HG03095 (cell line): ENCODE data around the gene USP2.

ENCODE experiments used
- ATAC-seq: cut with Tn5 transposase; IDR thresholded peaks from one replicate; pipeline ENCODE4 v1.9.1; 2021; ENCODE audit warnings: moderate library complexity; ENCODE audit not compliant: unreplicated experiment

Gene USP2

GRCh38 chr11:119332111-119332765 is 49.3 kb downstream of the USP2 start:
- no peak for ATAC-seq

DNA sequence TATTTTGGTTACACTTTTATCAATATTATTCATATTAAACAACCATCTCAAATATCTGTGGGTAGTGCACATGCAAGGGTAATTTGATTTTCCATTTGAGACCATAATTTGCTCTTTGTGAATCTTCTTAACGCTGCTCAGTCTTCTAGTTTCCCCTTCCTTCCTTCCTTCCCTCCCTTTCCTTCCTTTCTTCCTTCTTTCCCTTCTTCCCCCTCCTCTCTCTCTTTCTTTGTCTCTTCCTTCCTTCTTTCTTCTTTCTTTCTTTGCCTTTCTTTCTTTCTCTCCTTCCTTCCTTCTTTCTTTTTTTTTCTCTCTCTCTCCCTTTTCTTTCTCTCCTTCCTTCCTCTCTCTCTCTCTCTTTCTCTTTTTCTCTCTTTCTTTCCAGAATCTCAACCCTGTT is 51.3 kb downstream of the USP2 start:
- no peak for ATAC-seq

DNA sequence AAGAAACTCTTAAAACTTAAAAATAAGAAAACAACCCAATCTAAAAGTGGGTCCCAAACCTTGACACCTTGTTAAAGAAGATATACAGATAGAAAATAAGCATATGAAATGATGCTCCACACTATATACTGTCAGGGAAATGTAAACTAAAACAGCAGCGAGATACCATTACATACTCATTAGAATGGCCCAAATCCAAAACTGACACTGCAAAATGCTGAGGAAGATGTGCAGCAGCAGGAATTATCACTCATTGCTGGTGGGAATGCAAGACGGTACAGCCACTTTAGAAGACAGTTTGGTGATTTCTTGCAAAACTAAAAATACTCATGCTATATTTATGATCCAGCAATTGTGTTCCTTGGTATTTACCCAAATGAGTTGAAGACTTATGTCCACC is 52.2 kb downstream of the USP2 start:
- ATAC-seq = no peak

DNA sequence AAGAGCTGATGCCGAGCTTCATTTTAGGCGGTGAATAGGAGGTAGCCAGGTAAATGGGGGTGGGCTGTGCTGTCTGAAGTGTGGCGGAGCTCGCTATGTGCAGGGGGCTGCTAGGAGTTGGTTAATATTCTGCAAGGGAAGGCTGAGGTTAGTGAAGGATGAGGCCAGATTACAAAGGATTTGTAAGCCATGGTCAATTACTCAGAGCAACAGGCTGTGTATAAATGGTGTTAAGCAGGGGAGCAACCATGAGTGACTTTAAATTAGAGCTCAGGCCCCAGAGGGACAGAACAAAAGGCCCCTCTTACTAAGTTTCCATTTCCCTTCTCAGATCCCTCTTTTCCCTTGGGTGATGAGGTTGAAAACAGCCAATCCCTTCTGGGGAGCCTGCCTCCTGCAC is 57.3 kb downstream of the USP2 start:
- no peak for ATAC-seq

DNA sequence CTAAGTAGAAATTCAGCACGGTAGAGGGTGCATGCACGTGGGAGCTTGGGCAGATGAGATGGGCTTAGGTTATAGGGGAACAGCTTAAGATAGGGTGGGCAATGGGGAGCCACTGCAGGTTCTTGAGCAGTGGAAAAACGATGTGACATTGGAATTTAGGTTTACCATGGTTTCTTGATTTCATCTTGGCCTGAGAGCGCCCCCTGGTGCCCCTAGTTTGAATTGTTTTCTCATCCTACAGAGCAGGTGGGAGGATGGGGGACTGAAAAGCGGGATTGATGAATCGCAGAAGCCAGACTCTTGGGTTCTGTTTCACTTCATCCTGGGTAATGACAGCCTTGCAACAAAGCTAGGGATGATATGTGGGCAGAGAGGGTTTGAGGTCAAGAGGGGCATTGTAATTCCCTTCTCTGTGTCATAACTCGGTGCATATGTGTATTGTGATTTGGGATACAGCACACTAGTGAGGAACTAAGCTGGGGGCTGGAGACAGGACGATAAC is 57.9 kb downstream of the USP2 start:
- no peak for ATAC-seq

GRCh38 chr11:119322921-119323531 is 58.5 kb downstream of the USP2 start:
- no peak for ATAC-seq

DNA sequence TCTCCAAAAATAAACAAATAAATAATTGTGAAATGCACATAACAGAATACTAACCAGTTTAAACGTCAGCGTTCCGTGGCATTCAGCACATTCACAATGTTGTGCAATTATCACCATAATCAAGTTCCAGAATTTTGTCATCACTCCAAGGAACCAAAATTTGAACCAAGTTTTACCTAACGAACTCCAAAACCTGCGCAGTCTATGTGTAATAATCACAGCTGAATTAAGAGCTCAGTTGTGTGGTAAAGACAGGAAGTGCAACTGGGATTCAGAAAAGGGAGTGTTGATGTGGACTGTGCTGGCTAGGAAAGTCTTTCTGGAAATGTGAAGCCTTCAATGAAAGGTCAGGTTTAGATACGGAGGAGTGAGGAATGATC is 59.1 kb downstream of the USP2 start:
- no peak for ATAC-seq

DNA sequence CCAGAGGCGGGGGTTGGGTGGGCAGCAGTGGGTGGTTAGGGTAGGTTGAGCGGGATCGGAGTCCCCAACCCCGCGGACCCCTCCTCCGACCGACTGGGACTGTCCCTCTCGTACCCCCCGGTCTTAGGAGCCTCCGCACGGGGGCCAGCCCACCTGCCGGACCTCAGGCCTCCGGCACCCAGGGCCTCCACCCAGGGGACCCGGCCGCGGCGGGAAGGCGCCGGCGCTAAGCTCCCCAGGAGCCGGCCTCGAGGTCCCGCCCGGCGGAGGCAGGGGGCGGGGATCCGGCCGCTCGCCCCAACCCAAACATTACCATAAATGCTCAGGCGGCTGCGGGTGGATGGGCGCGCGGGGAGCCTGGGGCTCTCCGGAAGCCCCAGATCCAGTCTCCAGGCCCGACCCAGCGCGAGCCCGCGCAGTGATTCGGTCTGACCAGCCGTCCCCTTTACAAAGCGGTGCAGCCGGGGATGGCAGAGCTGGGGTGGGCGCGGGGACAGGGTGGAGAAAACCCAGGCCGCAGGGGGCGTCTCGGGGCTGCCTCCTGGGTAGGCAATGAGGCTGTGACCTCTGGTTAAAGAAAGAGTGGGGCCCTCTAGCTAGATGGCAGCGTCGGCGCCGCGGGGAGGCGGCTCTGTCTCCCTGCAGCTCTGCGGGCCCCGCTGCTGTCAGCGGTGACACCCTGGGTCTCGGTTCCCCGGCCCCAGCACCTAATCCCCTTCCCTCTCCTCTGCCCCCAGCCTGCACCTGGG is 60.5 kb downstream of the USP2 start:
- ATAC-seq = no peak

DNA sequence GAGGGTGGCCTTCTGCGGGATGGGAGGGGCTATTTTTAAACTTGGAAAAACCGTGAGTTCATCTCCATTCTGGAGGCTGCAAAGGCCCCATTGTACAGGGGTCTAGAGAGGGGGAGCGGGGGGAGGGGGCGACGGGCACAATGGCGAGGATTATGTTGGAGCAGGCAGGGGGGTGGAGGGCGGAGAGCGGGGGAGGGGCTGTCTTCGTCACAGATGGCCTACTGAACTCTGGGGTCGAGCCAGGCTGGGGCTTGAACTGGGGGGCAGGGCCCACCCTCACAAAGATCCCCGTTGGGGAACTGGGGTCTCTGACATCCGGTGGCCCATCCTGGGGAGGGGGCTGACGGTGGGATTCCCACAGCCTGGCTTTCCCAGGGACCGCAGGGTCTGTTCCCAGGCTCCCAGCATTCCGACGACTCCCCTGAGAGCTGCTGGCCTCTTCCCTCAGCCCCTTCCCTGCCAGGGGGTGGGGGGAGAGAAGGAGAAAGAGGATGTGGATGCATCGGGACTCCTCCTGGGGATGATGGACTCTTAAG is 61.2 kb downstream of the USP2 start:
- ATAC-seq = no peak

DNA sequence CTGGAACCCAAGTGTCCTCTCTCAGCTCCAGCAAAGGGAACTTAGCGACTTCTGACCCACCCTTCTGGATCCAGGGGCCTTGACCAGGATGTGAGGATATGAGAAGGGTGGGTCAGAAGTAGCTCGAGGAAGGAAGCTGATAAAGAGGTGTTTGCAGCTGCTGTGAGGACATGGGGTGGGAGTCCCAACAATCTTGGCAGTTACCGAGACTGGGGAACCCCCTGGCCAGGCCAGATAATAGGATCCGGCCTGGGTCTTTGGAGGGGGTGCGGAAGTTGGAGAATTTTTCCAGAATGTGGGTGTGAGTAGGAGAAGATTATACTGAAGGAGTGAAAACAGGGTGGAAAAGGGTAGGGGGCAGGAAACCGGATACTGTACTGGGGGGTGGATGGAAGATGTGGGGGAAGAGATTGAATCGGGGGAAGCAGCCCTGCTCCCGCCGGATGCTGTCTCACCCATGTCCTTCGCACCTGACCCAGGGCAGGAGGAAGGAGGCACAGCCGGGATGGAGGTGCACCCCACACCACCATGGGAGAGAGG is 61.7 kb downstream of the USP2 start:
- no peak for ATAC-seq

DNA sequence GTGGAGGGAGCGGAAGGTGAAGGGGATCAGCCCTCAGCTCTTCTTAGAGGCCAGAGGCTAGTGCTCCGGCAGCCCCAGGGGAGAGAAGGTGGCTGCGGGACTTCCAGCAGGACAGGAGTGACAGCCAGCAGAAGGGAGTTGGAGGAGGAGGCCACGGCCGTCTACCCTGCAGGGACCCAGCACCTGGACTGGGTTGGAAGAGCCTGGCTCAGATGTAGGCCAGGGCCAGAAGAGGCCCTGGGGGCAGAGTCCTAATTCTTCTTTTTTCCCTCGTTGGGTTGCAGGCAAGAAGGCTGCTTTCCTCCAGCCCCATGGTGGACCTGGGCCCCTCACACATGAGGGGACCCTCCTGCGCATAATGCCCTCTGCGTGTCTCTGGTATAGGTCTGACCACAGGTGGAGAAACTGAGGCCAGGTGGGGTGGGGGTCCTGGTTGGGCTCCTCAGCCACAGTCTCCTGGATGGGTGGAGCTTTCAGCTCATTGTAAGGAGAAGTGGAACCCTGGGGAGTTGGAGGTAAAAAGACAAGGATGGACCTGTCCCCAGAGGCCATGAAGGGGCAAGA is 62.3 kb downstream of the USP2 start:
- no peak for ATAC-seq

GRCh38 chr11:119318240-119319135 is 63.0 kb downstream of the USP2 start:
- ATAC-seq = peak; percentile 32

- ATAC-seq = no peak
Measured at GRCh38 chr11:119317592-119318239, 63.8 kb downstream of the USP2 start.

- no peak for ATAC-seq
Measured at GRCh38 chr11:119316729-119317591, 64.5 kb downstream of the USP2 start, which contains the start of gene MCAM. Gene MCAM, minus strand, starts transcription at chr11:119317130. Its CDS starts 29 bp downstream, at chr11:119317101.

DNA sequence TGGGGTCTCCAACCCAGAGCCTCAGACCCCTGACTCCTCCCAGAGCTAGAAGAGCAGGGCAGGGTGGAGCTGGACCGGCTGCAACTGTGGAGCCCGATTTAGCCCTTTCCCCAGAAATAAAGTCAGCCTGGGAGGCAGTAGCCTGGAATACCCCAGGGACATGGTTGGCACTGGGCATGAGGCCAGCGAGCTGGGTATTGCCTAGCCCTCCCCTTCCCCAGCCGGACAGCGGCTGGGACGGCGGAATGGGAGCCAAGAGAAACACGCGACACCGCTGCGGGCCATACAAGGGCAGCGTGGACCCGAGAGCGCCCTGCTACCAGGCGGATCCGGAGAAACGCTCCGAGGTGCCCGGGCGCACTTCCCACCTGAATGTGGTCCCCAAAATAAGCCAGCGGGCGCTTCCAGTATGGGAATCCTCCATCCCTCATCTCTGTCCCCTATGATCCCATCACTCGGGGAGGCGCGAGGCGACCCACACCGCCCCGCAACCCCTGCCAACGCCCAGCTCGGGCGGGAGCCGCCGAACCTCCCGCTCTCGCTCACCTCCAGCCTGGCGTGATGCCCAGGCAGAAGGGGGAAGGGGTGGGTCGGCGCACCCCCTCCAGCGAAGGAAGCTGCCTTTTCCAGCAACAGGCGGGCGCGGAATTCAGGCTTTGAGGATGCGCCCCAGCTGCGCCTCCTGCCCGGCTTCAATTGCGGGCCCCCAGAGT is 65.3 kb downstream of the USP2 start:
- ATAC-seq = no peak

- no peak for ATAC-seq
Measured at GRCh38 chr11:119315131-119316015, 66.1 kb downstream of the USP2 start.

- no peak for ATAC-seq
Measured at GRCh38 chr11:119314726-119315125, 66.8 kb downstream of the USP2 start.
